Hepatic stellate cell (primary cell): ENCODE measurements around the gene ADAMTS12.
"Not testable (repeated sequence)": the region's sequence is repeated elsewhere in the genome, so short reads cannot be mapped to it uniquely, and the experiment has no call there.

ENCODE experiments used
- DNase-seq: peaks from one replicate; pipeline ENCODE4 v3.0.0; 2011; ENCODE audit warnings: low spot score

Gene ADAMTS12

GRCh38 chr5:33891788-33892619, at the start of gene ADAMTS12:
Gene ADAMTS12 (minus strand): TSS chr5:33891990. CDS start chr5:33891856, 134 bp downstream.
- DNase-seq: peak; percentile 65

GRCh38 chr5:33941090-33941489, 49.3 kb upstream of the ADAMTS12 start:
- no peak for DNase-seq

GRCh38 chr5:33939556-33940262, 47.9 kb upstream of the ADAMTS12 start:
- DNase-seq: no peak

GRCh38 chr5:33938881-33939280, 47.1 kb upstream of the ADAMTS12 start:
- DNase-seq: no peak

- no peak for DNase-seq
These were observed 46.7 kb upstream of the ADAMTS12 start for GRCh38 chr5:33938507-33938796.

- no peak for DNase-seq
These were observed 46.1 kb upstream of the ADAMTS12 start for GRCh38 chr5:33937707-33938506.

GRCh38 chr5:33937017-33937706, 45.4 kb upstream of the ADAMTS12 start:
- DNase-seq: no peak

- peak; percentile 30 for DNase-seq
These were observed 44.7 kb upstream of the ADAMTS12 start, which contains the start of gene RXFP3 for GRCh38 chr5:33936381-33937016. Gene RXFP3 (plus strand): TSS chr5:33936386. CDS start chr5:33936741, 355 bp downstream.

- DNase-seq: peak; percentile 81
These were observed 44.2 kb upstream of the ADAMTS12 start for GRCh38 chr5:33936004-33936380.

GRCh38 chr5:33934176-33934575, 42.4 kb upstream of the ADAMTS12 start:
- peak; percentile 26 for DNase-seq

GRCh38 chr5:33933723-33934169, 42.0 kb upstream of the ADAMTS12 start:
- no peak for DNase-seq

- DNase-seq: no peak
These were observed 39.3 kb upstream of the ADAMTS12 start for GRCh38 chr5:33931136-33931535.

- DNase-seq: no peak
These were observed 38.3 kb upstream of the ADAMTS12 start for GRCh38 chr5:33929925-33930690.

GRCh38 chr5:33928283-33928682, 36.5 kb upstream of the ADAMTS12 start:
- DNase-seq: no peak

GRCh38 chr5:33927685-33928084, 35.9 kb upstream of the ADAMTS12 start:
- no peak for DNase-seq

GRCh38 chr5:33925278-33925677, 33.5 kb upstream of the ADAMTS12 start:
- no peak for DNase-seq

- no peak for DNase-seq
These were observed 29.2 kb upstream of the ADAMTS12 start for GRCh38 chr5:33921002-33921401.

GRCh38 chr5:33914844-33915243, 23.1 kb upstream of the ADAMTS12 start:
- not testable (repeated sequence) for DNase-seq

GRCh38 chr5:33906248-33906647, 14.5 kb upstream of the ADAMTS12 start:
- not testable (repeated sequence) for DNase-seq

- DNase-seq: no peak
These were observed 13.6 kb upstream of the ADAMTS12 start for GRCh38 chr5:33905381-33905780.

GRCh38 chr5:33903118-33903517, 11.3 kb upstream of the ADAMTS12 start:
- DNase-seq: no peak
